CD4-positive, CD25-positive, alpha-beta regulatory T cell (primary cell): ENCODE measurements around the gene ADARB1. TPM values are rescaled to one million over a fixed set of nuclear protein-coding genes. Genes with fewer than 3 reads are reported as not detected.

Experiments used
- ATAC-seq, 2 donors: fragments of 150-1000 bp; cut with Tn5 transposase; one replicate each; pipeline ENCODE4 v1.10.0; 2021; ENCODE audit warnings: low read depth in 2 of 2, moderate number of reproducible peaks in 2 of 2, moderate library complexity in 1 of 2
- DNase-seq, 3 donors: peaks; one replicate each; pipeline versions ENCODE4 v3.0.0 to v3.0.0-alpha.2; 2012 to 2022; ENCODE audit warnings: mixed read lengths in 1 of 3
- H3K27ac ChIP-seq: one replicate; pipeline ENCODE4 v1.7.0; 2013; ENCODE audit warnings: mild to moderate bottlenecking, low read length; ENCODE audit not compliant: insufficient read depth, poor library complexity, severe bottlenecking
- H3K27me3 ChIP-seq: one replicate; pipeline ENCODE4 v1.7.0; 2013; ENCODE audit warnings: low read length; ENCODE audit not compliant: control insufficient read depth, insufficient read depth
- H3K36me3 ChIP-seq: one replicate; pipeline ENCODE4 v1.7.0; 2013; ENCODE audit warnings: mild to moderate bottlenecking, low read length, moderate library complexity; ENCODE audit not compliant: control insufficient read depth, insufficient read depth
- H3K4me1 ChIP-seq: 2 replicates; pipeline ENCODE4 v1.7.0; 2013; ENCODE audit warnings: mild to moderate bottlenecking, low read length; ENCODE audit not compliant: insufficient read depth, control insufficient read depth, poor library complexity, severe bottlenecking
- H3K4me3 ChIP-seq: one replicate; pipeline ENCODE4 v1.7.0; 2013; ENCODE audit warnings: low read depth, mild to moderate bottlenecking, low read length, moderate library complexity
- H3K9me3 ChIP-seq, 2 experiments: 1 replicate in 1 of 2; 2 replicates in 1 of 2; pipeline ENCODE4 v1.7.0; 2013; ENCODE audit warnings: low read length in 2 of 2, mild to moderate bottlenecking in 1 of 2, moderate library complexity in 1 of 2; ENCODE audit not compliant: control insufficient read depth in 2 of 2
- H3K27ac Mint-ChIP-seq, 3 donors: one replicate each; pipeline ENCODE4 v1.8.0; 2020 to 2022; ENCODE audit warnings: mild to moderate bottlenecking in 3 of 3, mixed read lengths in 3 of 3, moderate library complexity in 2 of 3
- H3K27me3 Mint-ChIP-seq: one replicate; pipeline ENCODE4 v1.8.0; 2022; ENCODE audit warnings: mild to moderate bottlenecking, mixed read lengths
- H3K36me3 Mint-ChIP-seq: one replicate; pipeline ENCODE4 v1.8.0; 2020; ENCODE audit warnings: mixed read lengths
- H3K4me1 Mint-ChIP-seq, 4 donors: one replicate each; pipeline ENCODE4 v1.8.0; 2020 to 2022; ENCODE audit warnings: mixed read lengths in 4 of 4, mild to moderate bottlenecking in 1 of 4
- H3K4me3 Mint-ChIP-seq, 4 donors: one replicate each; pipeline ENCODE4 v1.8.0; 2020 to 2022; ENCODE audit warnings: mild to moderate bottlenecking in 4 of 4, mixed read lengths in 4 of 4, moderate library complexity in 3 of 4
- H3K9me3 Mint-ChIP-seq, 7 donors: one replicate each; pipeline ENCODE4 v1.8.0; 2020 to 2022; ENCODE audit warnings: mixed read lengths in 7 of 7, mild to moderate bottlenecking in 3 of 7, moderate library complexity in 2 of 7
- polyA plus RNA-seq, 4 donors: library from polyadenylated mRNA; unstranded; fragments of 300-500 nt; fragmentation: Illumina TruSeq; gene quantifications; one replicate each; pipeline ENCODE4 v1.2.3, GENCODE V29; 2021
- total RNA-seq: library from RNA; stranded (reverse); gene quantifications from one replicate; pipeline ENCODE4 v1.2.3, GENCODE V29; 2022

The ADARB1 gene
- total and polyA plus RNA-seq, 5 donors from 2014 or later: 2.8 to 52.9 (median 5.6) TPM

DNA sequence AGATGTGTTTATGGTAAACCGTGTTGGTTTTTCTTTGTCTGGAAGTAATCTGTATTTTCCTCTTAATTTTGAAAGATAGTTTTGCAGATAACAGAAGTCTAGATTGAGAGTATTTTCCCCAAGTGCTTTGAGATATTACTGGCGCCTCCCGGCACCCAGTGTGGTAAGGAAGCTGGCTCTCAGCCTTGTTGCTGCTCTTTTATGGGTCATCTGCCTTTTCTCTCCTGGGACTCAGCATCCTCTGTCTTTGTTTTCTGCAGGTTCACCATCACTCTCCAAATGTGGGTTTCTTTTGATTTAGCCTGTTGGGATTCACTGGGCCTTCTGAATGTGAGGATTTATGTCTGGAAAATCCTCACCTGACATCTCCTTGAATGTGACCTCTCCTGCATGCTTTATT lies 175.9 kb downstream of the ADARB1 start:
- Histone ChIP-seq H3K27me3 (no peaks in the 10 kb centered on the region), H3K36me3 (no peaks in the 10 kb centered on the region), H3K4me3 (no peak overlapping the region), H3K4me1 (no peaks in the 10 kb centered on the region), H3K9me3 (no peaks in the 10 kb centered on the region), H3K27ac (no peak overlapping the region)
- Mint-ChIP-seq H3K4me3 (no peak overlapping the region), H3K4me1 (peaks cover 0 to 10% (median 4%) of the 10 kb centered on the region in 4 donors), H3K36me3 (no peaks in the 10 kb centered on the region), H3K27me3 (peaks cover 8% of the 10 kb centered on the region), H3K27ac (no peak overlapping the region), H3K9me3 (no peaks in the 10 kb centered on the region)
- DNase-seq (no peak), ATAC-seq (no peak)

DNA sequence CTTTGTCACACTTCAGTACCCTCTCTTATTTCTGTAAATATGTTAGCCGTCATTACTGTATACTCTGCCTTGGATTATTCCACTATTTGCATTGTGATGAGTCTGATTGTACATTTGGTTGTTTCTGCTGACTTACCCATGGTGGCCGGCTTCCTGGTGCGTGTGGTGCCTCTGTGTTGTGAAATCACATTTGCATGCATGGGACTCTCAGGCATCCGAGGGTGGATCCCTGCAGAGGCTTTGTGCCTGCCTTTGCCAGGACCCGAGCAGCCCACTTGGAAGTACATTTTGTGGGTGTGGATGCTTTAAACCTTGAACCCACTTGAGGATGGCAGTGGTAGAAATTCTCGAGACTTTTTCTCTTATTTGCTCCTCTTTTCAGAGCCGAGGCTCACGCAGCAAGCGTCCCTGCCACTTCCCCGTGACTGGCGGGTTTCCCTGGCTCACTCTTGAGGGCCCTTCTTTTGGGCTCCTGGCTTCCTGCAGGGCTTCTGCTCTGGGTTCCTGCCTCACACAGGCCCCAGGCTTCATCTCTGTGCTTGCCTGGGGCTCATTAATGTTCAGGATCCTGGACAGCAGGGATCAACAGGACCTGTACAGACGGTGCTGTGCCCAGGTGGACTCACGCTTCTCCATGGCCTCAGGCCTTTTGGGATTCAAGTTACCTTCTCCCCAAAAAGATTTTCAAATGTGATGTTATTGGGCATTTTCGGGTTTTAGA lies 176.7 kb downstream of the ADARB1 start:
- peaks cover 4% of the 10 kb centered on the region for H3K4me1 ChIP-seq
- no peak overlapping the region for H3K27ac ChIP-seq
- H3K27me3 ChIP-seq: no peaks in the 10 kb centered on the region
- no peak overlapping the region for H3K4me3 ChIP-seq
- Mint-ChIP-seq H3K4me1 (peaks cover 0 to 14% (median 4%) of the 10 kb centered on the region in 4 donors), H3K36me3 (no peaks in the 10 kb centered on the region), H3K27me3 (peaks cover 8% of the 10 kb centered on the region), H3K27ac (no peak overlapping the region), H3K9me3 (no peaks in the 10 kb centered on the region), H3K4me3 (no peak overlapping the region)
- ATAC-seq: no peak
- H3K9me3 ChIP-seq: no peaks in the 10 kb centered on the region
- DNase-seq: no peak
- H3K36me3 ChIP-seq: no peaks in the 10 kb centered on the region

DNA sequence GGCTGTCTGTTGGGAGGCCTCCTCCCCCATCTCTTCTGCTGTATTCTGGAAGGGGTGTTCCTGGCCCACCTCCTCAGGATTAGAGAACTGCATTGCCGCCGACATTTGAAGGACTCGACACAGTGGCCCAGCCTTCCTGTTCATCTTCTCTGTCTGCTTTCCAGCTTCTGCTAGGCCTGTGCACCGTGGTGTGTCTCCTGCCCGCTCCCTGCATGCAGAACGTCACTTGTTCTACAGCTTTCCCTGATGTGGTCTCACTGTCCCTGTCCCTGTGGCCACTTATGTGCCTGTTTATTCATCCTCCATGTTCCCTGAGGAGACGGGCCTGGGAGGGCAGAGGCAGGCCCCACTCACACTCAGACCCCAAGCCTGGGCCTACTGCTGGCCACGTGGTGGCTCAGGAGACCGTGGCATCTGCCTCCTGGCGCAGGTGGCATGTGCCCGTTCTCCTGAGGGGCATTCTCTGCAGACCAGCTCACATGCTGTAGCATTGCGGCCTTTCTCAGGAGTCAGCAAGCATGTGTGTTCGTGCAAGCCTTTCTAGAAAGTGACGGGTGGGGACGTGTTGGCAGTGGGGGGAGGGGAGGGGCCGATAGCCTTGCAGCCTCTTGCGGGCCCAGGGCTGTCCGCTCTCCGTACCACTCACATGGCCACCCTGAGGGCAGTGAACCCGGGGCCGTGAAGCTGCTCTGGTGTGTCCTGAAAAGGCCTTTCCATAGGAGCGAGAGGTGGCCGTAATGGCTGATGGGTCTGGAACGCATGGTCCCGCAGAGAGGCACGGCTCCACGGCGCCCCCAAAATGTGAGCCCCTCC lies 177.5 kb downstream of the ADARB1 start:
- Mint-ChIP-seq H3K4me3 (no peak overlapping the region), H3K4me1 (peaks cover 0 to 16% (median 4%) of the 10 kb centered on the region in 4 donors), H3K27ac (no peak overlapping the region), H3K9me3 (no peaks in the 10 kb centered on the region), H3K36me3 (no peaks in the 10 kb centered on the region), H3K27me3 (peaks cover 8% of the 10 kb centered on the region)
- H3K27me3 ChIP-seq: no peaks in the 10 kb centered on the region
- H3K4me1 ChIP-seq: peaks cover 9% of the 10 kb centered on the region
- H3K9me3 ChIP-seq: no peaks in the 10 kb centered on the region
- DNase-seq (no peak), ATAC-seq (no peak)
- H3K4me3 ChIP-seq: no peak overlapping the region
- H3K27ac ChIP-seq: no peak overlapping the region
- H3K36me3 ChIP-seq: no peaks in the 10 kb centered on the region

DNA sequence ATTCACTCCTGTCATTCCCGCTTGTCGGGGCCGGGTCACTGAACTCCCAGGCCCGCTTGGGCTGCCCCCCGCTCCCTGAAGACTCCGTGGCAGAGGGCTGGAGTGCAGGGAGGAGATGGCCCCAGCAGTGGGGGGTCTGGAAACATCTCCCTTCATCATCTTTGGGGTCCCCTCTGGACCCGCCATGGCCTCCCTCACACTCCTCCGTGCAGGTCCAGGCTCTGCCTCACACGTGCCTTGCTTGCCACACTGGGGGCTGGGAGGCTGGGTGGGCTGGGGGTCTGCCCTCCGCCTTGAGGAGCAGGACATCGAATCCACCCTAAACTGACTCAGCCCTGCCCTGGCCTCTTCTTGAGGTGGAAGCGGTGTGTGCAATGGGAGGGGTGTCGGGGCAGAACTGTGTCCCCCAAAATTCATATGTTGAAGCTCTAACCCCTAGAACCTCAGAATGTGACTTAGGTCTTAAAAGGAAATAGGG lies 178.1 kb downstream of the ADARB1 start:
- Mint-ChIP-seq H3K36me3 (no peaks in the 10 kb centered on the region), H3K27me3 (peaks cover 8% of the 10 kb centered on the region), H3K9me3 (no peaks in the 10 kb centered on the region), H3K4me3 (no peak overlapping the region), H3K27ac (no peak overlapping the region), H3K4me1 (peaks cover 0 to 21% (median 3%) of the 10 kb centered on the region in 4 donors)
- H3K27ac ChIP-seq: no peak overlapping the region
- H3K4me3 ChIP-seq: no peak overlapping the region
- peaks cover 12% of the 10 kb centered on the region for H3K4me1 ChIP-seq
- DNase-seq: no peak
- no peak for ATAC-seq
- H3K27me3 ChIP-seq: no peaks in the 10 kb centered on the region
- no peaks in the 10 kb centered on the region for H3K36me3 ChIP-seq
- H3K9me3 ChIP-seq: no peaks in the 10 kb centered on the region

DNA sequence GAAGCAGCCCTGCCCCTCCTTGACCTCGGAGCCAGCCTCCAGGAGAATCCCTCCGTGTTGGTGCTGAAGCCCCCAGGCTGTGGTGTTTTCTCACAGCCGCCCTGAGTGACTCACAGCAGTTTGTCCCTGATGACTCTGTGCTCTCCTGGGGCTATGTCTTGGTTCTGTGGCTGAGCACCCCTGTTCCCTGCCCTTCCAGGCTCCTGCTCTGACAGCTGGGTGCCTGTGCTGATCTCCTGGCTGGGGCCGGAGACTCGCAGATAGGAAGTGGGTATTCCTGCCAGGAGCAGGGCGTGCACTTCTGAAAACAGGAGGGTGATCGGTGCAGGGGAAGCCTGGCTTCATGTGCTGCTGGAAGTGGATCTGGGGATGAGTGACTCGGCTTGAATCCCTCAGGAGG lies 178.8 kb downstream of the ADARB1 start:
- Histone ChIP-seq H3K4me3 (no peak overlapping the region), H3K36me3 (no peaks in the 10 kb centered on the region), H3K4me1 (peaks cover 12% of the 10 kb centered on the region), H3K9me3 (no peaks in the 10 kb centered on the region), H3K27ac (no peak overlapping the region), H3K27me3 (no peaks in the 10 kb centered on the region)
- H3K27ac Mint-ChIP-seq: no peak overlapping the region
- H3K9me3 Mint-ChIP-seq: no peaks in the 10 kb centered on the region
- no peaks in the 10 kb centered on the region for H3K36me3 Mint-ChIP-seq
- H3K4me1 Mint-ChIP-seq: peaks cover 0 to 21% (median 3%) of the 10 kb centered on the region in 4 donors
- ATAC-seq: no peak
- DNase-seq: no peak
- peaks cover 8% of the 10 kb centered on the region for H3K27me3 Mint-ChIP-seq
- H3K4me3 Mint-ChIP-seq: no peak overlapping the region

DNA sequence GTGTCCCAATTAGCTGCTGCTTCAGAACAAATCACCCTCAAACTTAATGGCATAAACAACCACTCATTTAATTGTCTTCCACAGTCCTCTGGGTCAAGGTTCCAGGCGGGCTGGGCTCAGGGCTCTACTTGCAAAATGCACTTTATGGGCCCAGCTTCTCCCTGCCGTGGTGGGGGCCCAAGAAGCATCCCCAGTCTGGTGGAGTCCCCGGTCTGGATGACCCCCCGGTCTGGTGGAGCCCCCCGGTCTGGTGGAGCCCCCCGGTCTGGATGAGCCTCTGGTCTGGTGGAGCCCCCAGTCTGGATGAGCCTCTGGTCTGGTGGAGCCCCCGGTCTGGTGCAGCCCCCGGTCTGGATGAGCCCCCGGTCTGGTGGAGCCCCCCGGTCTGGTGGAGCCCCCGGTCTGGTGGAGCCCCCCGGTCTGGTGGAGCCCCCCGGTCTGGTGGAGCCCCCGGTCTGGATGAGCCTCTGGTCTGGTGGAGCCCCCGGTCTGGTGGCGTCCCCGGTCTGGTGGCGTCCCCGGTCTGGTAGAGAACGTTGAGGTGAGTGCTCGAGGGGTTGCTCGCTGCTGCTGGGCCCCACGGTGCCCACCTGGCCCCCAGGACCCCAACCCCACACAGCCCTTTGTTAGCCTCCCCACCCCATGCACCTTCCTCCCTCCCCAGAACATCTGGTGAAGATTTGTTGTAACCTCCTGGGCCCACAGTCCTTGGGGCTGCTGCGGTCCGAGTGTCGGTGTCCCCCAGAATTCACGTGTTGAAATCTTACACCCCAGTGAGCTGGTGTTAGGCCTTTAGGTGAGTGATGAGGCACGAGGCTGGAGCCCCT lies 179.5 kb downstream of the ADARB1 start:
- Histone ChIP-seq H3K36me3 (no peaks in the 10 kb centered on the region), H3K9me3 (no peaks in the 10 kb centered on the region), H3K4me1 (peaks cover 12% of the 10 kb centered on the region), H3K4me3 (no peak overlapping the region), H3K27me3 (no peaks in the 10 kb centered on the region), H3K27ac (no peak overlapping the region)
- Mint-ChIP-seq H3K27ac (no peak overlapping the region), H3K36me3 (no peaks in the 10 kb centered on the region), H3K27me3 (peaks cover 8% of the 10 kb centered on the region), H3K9me3 (no peaks in the 10 kb centered on the region), H3K4me1 (peaks cover 0 to 21% (median 3%) of the 10 kb centered on the region in 4 donors), H3K4me3 (no peak overlapping the region)
- ATAC-seq (no peak), DNase-seq (no peak)

DNA sequence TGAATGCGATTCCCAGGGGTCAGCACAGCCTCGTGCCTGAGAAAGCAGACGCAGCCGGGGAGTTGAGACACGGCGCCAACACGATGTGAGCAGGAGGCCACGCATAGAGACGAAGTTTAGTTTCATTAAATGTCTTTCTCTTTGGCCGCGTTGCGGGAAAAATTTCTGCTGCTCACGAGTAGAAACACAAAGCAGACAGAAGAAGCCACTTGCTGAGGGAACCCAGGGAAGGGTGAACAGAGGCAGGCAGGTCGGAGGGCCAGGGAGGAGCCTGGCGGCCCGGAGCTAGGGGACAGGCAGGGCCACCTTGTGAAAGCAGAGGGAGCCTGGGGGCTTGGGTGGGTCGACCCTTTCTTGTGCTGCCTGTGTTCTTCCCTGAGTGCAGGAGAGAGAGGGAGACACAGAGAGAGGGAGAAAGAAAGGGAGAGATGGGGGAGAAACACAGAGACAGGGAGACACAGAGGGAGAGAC lies 180.1 kb downstream of the ADARB1 start:
- H3K9me3 ChIP-seq: no peaks in the 10 kb centered on the region
- H3K27me3 ChIP-seq: no peaks in the 10 kb centered on the region
- no peak overlapping the region for H3K4me3 Mint-ChIP-seq
- H3K36me3 Mint-ChIP-seq: no peaks in the 10 kb centered on the region
- H3K27ac Mint-ChIP-seq: no peak overlapping the region
- H3K9me3 Mint-ChIP-seq: no peaks in the 10 kb centered on the region
- H3K4me1 Mint-ChIP-seq: peaks cover 0 to 21% (median 3%) of the 10 kb centered on the region in 4 donors
- no peak for DNase-seq
- no peaks in the 10 kb centered on the region for H3K36me3 ChIP-seq
- H3K27me3 Mint-ChIP-seq: peaks cover 8% of the 10 kb centered on the region
- ATAC-seq: no peak
- no peak overlapping the region for H3K4me3 ChIP-seq
- H3K27ac ChIP-seq: no peak overlapping the region
- peaks cover 12% of the 10 kb centered on the region for H3K4me1 ChIP-seq
